Small intestine (tissue), 7 donors: Measurements from ENCODE around the gene ZNF488. TPM values are rescaled to one million over a fixed set of nuclear protein-coding genes. Genes with fewer than 3 reads are reported as not detected.

ENCODE experiments used
- DNase-seq, 2 donors: peaks; one replicate each; pipeline versions ENCODE4 v3.0.0 to v3.0.0-alpha.2; 2013
- FAIRE-seq: peaks from 2 replicates; lab custom pipeline; 2012; peaks lifted over from hg19 to GRCh38; lab: Jason Lieb, UNC
- H3K27ac ChIP-seq, 3 donors: one replicate each; pipeline ENCODE4 v1.5.1; 2013; ENCODE audit warnings: low read length in 2 of 3, mild to moderate bottlenecking in 2 of 3, control low read depth in 1 of 3, inconsistent platforms in 1 of 3, low read depth in 1 of 3, moderate library complexity in 1 of 3
- H3K27me3 ChIP-seq, 3 donors: one replicate each; pipeline ENCODE4 v1.6.1; 2013; ENCODE audit warnings: low read length in 3 of 3, inconsistent platforms in 1 of 3; ENCODE audit not compliant: control insufficient read depth in 3 of 3, insufficient read depth in 3 of 3
- H3K36me3 ChIP-seq, 3 donors: one replicate each; pipeline ENCODE4 v1.6.1; 2013; ENCODE audit warnings: low read length in 3 of 3, inconsistent platforms in 1 of 3, low read depth in 1 of 3, mild to moderate bottlenecking in 1 of 3, moderate library complexity in 1 of 3; ENCODE audit not compliant: control insufficient read depth in 3 of 3, insufficient read depth in 2 of 3
- H3K4me1 ChIP-seq, 3 donors: one replicate each; pipeline ENCODE4 v1.6.1; 2013; ENCODE audit warnings: low read length in 2 of 3, inconsistent platforms in 1 of 3, low read depth in 1 of 3, mild to moderate bottlenecking in 1 of 3, moderate library complexity in 1 of 3; ENCODE audit not compliant: control insufficient read depth in 3 of 3, insufficient read depth in 2 of 3
- H3K4me3 ChIP-seq, 3 donors: one replicate each; pipeline ENCODE4 v1.5.1; 2013; ENCODE audit warnings: low read length in 3 of 3, control low read depth in 1 of 3, inconsistent platforms in 1 of 3, low read depth in 1 of 3, mild to moderate bottlenecking in 1 of 3, moderate library complexity in 1 of 3
- H3K9me3 ChIP-seq, 2 donors: one replicate each; pipeline ENCODE4 v1.6.1; 2013; ENCODE audit warnings: low read depth in 1 of 2, low read length in 1 of 2; ENCODE audit not compliant: control insufficient read depth in 2 of 2, insufficient read depth in 1 of 2
- WGBS, 3 donors: extraction: QIAGEN DNeasy Blood & Tissue Kit; methylation state at CpG; one replicate each; pipeline ENCODE4 v1.1.7; 2013; 5-methylcytosine and 5-hydroxymethylcytosine counted together
- polyA plus RNA-seq, 4 donors: library from polyadenylated mRNA; stranded (reverse) in 3 of 4; unstranded in 1 of 4; fragments of 200-250 nt in 3 of 4; fragments of 120-200 nt in 1 of 4; gene quantifications; one replicate each; pipeline versions ENCODE4 v1.2.1 to v1.2.3, GENCODE V29; 2013
- donor health status: healthy with polysubstance abuse.
- donor health status: control.
- donor health status: control.
- donor health status: Bipolar disorder and iron deficiency.
- donor health status: healthy.

The ZNF488 gene
- polyA plus RNA-seq, 4 donors = 2.7 to 40.0 (median 12.2) TPM

GRCh38 chr10:47412177-47412730 is 28.2 kb upstream of the ZNF488 start:
- Histone ChIP-seq H3K4me3 (no peak overlapping the region), H3K4me1 (peaks cover 0 to 4% (median 3%) of the 10 kb centered on the region in 3 donors), H3K9me3 (no peaks in the 10 kb centered on the region), H3K36me3 (no peaks in the 10 kb centered on the region), H3K27me3 (no peaks in the 10 kb centered on the region), H3K27ac (no peak overlapping the region)
- no peak for DNase-seq
- 84 to 90% (median 87%) methylated on average over 5 of the region's 5 CpGs for WGBS, 3 donors
- no peak for FAIRE-seq

GRCh38 chr10:47410862-47411261 is 26.8 kb upstream of the ZNF488 start:
- FAIRE-seq (no peak), DNase-seq (no peak)
- Histone ChIP-seq H3K4me3 (no peak overlapping the region), H3K4me1 (peaks cover 0 to 16% (median 12%) of the 10 kb centered on the region in 3 donors), H3K27me3 (no peaks in the 10 kb centered on the region), H3K9me3 (no peaks in the 10 kb centered on the region), H3K36me3 (no peaks in the 10 kb centered on the region), H3K27ac (no peak overlapping the region)
- WGBS, 3 donors = 78 to 87% (median 81%) methylated on average over 4 of the region's 4 CpGs

- H3K36me3 ChIP-seq = no peaks in the 10 kb centered on the region
- H3K4me3 ChIP-seq = no peak overlapping the region
- no peak for DNase-seq
- no peak for FAIRE-seq
- no peak overlapping the region for H3K27ac ChIP-seq
- no peaks in the 10 kb centered on the region for H3K9me3 ChIP-seq
- H3K27me3 ChIP-seq = no peaks in the 10 kb centered on the region
- H3K4me1 ChIP-seq = peaks cover 0 to 17% (median 12%) of the 10 kb centered on the region in 3 donors
- WGBS, 3 donors = 67 to 73% (median 72%) methylated on average over 4 of the region's 4 CpGs
These were observed 26.2 kb upstream of the ZNF488 start for GRCh38 chr10:47410271-47410670.

GRCh38 chr10:47409866-47410256 is 25.8 kb upstream of the ZNF488 start:
- Histone ChIP-seq H3K27me3 (no peaks in the 10 kb centered on the region), H3K4me1 (peaks cover 0 to 17% (median 12%) of the 10 kb centered on the region in 3 donors), H3K27ac (no peak overlapping the region), H3K4me3 (no peak overlapping the region), H3K9me3 (no peaks in the 10 kb centered on the region), H3K36me3 (no peaks in the 10 kb centered on the region)
- WGBS, 3 donors = 20 to 64% (median 51%) methylated on average over 2 to 3 of the region's 3 CpGs
- FAIRE-seq (no peak), DNase-seq (no peak)

GRCh38 chr10:47409171-47409865 is 25.2 kb upstream of the ZNF488 start:
- 76 to 82% (median 78%) methylated on average over 13 to 15 of the region's 15 CpGs for WGBS, 3 donors
- FAIRE-seq (no peak), DNase-seq (no peak)
- peaks cover 0 to 17% (median 12%) of the 10 kb centered on the region in 3 donors for H3K4me1 ChIP-seq
- H3K27ac ChIP-seq = no peak overlapping the region
- H3K36me3 ChIP-seq = no peaks in the 10 kb centered on the region
- H3K9me3 ChIP-seq = no peaks in the 10 kb centered on the region
- no peak overlapping the region for H3K4me3 ChIP-seq
- H3K27me3 ChIP-seq = no peaks in the 10 kb centered on the region

- Histone ChIP-seq H3K27ac (no peak overlapping the region), H3K27me3 (no peaks in the 10 kb centered on the region), H3K36me3 (no peaks in the 10 kb centered on the region), H3K4me1 (peaks cover 0 to 17% (median 12%) of the 10 kb centered on the region in 3 donors), H3K9me3 (no peaks in the 10 kb centered on the region), H3K4me3 (no peak overlapping the region)
- FAIRE-seq = no peak
- DNase-seq = no peak
- WGBS, 3 donors = 80 to 89% (median 86%) methylated on average over 6 of the region's 6 CpGs
These were observed 24.5 kb upstream of the ZNF488 start for GRCh38 chr10:47408606-47409005.

GRCh38 chr10:47406870-47407691 is 23.0 kb upstream of the ZNF488 start:
- peak overlapping the region in 2 of 3 donors; percentile 39 to 67 for H3K27ac ChIP-seq
- H3K36me3 ChIP-seq = no peaks in the 10 kb centered on the region
- no peaks in the 10 kb centered on the region for H3K27me3 ChIP-seq
- DNase-seq (peak; percentile 90 to 98), FAIRE-seq (no peak)
- no peak overlapping the region for H3K4me3 ChIP-seq
- no peaks in the 10 kb centered on the region for H3K9me3 ChIP-seq
- peaks cover 0 to 27% (median 14%) of the 10 kb centered on the region in 3 donors for H3K4me1 ChIP-seq
- WGBS, 3 donors = 64 to 78% (median 64%) methylated on average over 9 of the region's 9 CpGs

- no peak overlapping the region for H3K4me3 ChIP-seq
- 52 to 80% (median 68%) methylated on average over 4 of the region's 4 CpGs for WGBS, 3 donors
- no peaks in the 10 kb centered on the region for H3K27me3 ChIP-seq
- no peaks in the 10 kb centered on the region for H3K36me3 ChIP-seq
- H3K4me1 ChIP-seq = peaks cover 0 to 27% (median 14%) of the 10 kb centered on the region in 3 donors
- no peaks in the 10 kb centered on the region for H3K9me3 ChIP-seq
- no peak for FAIRE-seq
- no peak for DNase-seq
- H3K27ac ChIP-seq = peak overlapping the region; percentile 5 to 79 (median 67)
These were observed 22.4 kb upstream of the ZNF488 start for GRCh38 chr10:47406548-47406869.
